ENCODE data around the gene ERC1. TPM values are rescaled to one million over a fixed set of nuclear protein-coding genes. Genes with fewer than 3 reads are reported as not detected.

ERC1 gene
- total RNA-seq, 1 experiment from 2014 or later, result 18.1 TPM

DNA sequence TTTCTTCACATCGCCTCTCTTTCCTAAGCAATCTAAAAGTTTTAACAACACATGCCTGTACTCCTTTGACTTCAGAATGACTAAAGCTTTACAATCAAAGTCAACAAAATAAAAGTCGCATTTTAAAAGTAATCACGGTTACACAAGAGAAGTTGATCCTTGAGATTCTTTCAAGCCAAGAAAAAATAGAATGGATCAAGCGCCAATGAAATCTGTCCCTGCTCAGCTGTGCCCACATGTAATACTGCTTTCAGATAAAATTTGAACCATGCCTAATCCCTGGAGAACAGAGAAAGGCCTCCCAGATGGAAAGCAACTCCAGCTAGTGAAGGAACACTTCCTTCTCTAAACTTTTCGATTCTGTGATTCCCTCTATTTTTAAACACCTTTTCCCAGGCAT is 490.3 kb downstream of the ERC1 start:
- DNase-seq (ENCODE audit: low read depth), result no peak

DNA sequence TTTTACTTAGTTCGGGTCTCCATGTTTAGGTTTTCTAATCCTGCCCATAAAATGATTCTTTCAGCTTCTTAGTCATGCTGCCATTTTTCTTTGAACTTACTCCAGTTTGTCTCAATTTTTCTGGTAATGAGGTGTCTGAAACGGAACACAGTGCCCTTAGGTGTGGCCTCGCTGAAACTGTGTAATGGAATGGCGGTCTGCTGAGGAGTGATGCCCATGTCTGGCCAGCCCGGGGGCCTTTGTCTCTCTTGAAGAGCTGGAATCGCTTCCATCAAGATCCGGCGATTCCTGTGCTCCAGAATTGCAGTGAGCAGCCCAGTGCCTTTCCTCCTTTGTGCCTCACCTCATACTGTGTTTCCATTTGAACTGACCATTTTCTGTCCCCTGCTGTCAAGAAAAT is 490.9 kb downstream of the ERC1 start:
- no peak for DNase-seq (ENCODE audit: low read depth)

DNA sequence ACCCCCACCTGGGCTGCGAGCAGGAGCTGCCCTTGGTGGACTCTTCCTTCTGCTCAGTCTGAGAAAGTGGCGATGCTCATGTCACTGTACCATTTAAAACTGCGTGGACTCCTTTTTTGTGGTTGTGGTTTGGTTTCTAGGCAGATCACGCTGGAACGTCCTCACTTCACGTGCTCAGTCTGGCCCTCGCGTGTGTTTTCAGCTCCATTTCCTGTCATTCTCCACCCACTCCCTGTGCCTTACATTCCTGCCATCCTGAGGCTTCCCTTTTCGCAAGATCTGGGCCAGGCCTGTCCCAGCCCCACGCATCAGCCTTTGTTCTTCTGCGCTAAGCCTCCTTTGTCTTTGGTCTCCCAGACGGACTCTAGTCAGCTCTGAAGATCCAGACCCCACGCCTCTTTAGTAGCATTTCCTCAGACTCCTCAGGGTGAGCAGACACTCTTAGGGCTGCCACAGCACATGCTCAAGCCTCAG is 497.9 kb downstream of the ERC1 start:
- DNase-seq (ENCODE audit: low read depth), result peak; percentile 37

DNA sequence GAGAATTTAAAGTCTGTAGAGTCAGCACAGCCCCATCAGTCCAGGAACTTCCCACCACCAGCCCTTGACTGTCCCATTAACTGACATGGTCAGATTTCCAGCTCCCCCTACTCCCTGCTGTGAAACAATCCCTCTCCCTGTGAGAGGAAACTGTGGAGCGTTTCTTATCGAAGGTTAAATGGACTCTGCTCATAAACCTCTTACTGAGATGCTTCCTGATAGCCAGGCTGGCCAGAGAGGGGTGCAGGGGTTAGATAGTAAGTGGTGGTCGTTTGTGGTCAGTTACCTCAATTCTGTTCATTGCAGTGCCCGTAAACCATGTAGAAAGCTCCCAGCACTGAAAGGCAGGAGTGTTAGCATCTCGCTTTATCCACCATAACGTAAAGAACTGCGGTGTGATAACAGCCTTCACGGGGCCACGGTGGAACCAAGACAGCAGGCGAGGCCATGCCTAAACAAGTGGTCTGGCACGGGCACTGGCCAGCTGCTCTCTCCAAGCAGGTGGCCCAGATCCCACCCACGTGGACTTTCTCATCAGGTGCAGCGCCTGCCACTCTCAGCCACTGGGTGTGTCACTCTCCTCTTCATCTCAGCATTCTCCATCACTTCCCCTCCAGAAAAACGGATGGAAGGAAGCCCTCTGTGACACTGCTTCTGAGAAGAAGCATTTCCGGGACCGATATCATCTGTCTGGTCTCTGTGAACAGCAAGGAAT is 501.1 kb downstream of the ERC1 start:
- no peak for DNase-seq (ENCODE audit: low read depth)

DNA sequence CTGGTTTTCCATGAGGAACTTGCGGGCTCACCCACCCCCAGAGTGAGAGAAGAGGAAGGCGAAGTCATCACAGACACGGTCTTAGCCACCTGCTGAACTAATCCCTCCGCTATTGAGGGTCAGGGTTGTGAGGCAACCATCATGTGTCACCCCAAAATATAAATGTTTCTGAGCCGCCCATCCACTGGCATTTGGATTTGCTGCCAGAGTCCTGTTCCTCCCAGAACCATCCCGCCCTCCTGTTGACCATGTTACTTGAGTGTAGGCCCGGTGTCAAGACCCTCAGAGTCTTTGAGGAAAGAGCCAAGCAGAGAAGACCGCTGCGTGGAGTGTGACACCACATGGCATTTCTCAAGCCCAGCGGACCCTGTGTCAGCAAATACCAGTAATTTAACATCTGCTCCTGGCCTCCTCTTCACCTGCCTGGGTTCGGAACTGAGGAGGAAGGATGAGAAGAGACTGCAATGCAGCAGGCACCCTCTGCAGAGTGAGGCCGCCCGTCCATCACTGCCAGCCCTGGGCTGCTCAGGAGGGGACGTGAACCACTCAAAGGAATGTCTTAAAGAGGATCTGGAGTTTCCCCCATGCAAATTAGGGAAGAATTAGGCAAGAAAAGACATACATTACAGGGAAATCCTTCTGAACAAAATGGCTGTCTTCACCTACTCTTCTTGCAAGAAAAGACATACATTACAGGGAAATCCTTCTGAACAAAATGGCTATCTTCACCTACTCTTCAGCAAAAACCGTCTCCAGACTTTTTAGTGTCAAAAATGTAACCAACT is 502.9 kb downstream of the ERC1 start:
- no peak for DNase-seq (ENCODE audit: low read depth)

DNA sequence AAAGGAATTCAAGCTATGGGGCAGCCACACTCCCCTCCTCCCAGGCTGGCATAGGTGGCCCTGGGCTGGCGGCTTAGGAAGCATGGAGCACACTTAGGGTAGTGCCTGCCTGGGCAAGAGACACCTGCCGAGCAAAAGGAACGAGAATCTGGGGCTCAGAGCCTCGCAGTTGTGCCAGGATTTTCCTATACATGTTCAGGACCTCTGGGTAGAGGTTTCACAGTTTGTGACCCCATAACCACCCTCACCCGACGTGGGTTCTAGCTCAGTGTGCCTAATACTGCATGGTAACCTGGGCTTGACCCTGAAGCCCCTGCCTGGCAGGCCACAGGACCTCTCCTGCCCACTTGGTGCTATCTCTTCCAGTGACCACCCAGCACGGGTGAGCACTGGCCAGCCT is 503.8 kb downstream of the ERC1 start:
- no peak for DNase-seq (ENCODE audit: low read depth)

DNA sequence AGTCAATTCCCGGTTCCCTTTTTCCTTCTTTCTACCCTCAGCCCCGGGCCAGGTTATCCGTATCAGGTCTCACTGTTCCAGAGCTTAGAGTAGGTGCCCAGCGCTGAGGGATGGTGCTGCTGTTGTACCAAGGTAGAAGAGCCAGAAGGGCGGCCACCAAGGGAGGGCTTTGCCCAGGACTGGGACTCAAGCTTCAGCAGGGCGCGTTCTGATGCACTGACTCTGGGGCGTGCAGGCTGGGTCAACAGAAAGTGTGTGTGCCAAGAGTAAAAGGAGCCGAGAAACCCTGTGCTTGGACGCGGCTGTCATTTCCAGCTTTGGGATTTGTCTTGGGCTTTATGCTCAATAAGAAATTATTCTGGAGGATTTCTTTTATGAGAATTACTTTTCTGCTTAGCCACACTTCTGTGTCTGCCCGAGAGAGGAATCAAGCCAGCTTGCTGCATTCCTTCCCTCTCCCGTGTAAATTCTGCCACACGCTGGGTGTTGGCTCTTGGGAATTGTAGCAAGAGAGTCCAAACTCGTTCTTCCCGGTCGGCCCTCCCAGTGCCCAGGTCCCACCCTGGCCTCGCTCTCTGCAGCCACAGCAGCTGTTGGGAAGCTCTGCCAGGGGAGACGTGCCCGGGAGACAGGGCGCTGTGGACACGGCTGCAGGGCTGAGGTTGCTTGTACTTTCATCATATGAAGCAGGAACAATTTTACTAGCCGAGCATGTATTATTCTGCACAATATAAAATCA is 505.3 kb downstream of the ERC1 start:
- no peak for DNase-seq (ENCODE audit: low read depth)

DNA sequence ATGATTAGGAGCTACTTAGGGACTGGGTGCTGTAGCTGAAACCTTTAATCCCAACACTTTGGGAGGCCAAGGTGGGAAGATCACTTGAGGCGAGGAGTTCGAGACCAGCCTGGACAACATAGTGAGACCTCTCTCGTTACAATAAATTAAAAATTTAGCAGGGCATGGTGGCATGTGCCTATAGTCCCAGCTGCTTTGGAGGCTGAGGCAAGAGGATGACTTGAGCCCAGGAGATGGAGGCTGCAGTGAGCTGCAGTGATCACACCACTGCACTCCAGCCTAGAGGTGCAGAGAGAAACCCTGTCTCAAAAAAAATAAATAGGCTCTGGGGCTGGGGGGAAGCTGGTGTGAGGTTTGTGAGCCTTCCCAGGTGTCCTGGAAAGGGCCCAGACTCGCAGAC is 506.1 kb downstream of the ERC1 start:
- no peak for DNase-seq (ENCODE audit: low read depth)

DNA sequence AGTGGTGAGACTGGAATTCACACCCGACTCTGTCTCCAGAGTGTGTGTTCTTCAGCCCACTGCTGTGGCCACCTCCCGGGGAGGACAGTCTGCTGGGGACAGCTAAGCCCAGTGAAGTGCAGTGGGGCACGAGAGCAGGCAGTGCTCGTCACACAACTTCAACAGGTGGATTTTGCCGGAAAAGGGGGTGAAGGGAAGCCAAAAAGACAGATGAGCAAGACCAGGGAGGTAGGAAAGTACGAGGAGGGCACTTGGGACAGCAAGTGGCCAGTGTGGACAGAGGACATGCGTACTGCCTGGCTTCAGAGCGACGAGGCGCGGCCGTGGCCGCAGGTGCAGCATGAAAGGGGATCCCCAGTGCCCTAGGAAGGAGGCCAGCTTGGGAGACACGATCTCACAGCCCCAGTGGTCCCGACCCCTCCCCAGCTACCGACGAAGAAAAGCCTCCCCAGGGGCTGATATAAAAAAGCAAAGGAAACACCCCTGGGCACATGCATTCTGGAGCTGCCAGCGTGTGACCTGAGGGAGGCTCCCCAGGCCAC is 507.2 kb downstream of the ERC1 start:
- DNase-seq (ENCODE audit: low read depth), result no peak

DNA sequence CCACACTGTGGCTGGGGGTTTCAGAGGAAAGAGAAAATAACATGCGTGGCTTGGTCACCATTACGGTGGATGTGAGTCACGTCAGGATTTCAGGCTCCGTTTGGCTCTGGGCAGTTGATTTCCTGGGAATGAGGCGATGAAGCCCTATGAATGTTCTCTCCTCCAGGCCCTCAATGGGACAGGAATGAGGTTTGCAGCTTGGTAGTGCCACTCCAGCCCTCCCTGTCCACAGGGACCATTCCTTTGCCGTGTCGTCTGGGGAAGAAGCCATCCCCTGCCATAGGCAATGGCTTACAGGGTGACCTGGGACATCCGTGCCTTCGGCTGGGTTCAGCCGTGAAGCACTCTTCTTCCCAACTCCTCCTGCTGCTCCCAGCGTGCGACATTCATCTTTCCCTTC is 508.3 kb downstream of the ERC1 start:
- DNase-seq (ENCODE audit: low read depth), result no peak

DNA sequence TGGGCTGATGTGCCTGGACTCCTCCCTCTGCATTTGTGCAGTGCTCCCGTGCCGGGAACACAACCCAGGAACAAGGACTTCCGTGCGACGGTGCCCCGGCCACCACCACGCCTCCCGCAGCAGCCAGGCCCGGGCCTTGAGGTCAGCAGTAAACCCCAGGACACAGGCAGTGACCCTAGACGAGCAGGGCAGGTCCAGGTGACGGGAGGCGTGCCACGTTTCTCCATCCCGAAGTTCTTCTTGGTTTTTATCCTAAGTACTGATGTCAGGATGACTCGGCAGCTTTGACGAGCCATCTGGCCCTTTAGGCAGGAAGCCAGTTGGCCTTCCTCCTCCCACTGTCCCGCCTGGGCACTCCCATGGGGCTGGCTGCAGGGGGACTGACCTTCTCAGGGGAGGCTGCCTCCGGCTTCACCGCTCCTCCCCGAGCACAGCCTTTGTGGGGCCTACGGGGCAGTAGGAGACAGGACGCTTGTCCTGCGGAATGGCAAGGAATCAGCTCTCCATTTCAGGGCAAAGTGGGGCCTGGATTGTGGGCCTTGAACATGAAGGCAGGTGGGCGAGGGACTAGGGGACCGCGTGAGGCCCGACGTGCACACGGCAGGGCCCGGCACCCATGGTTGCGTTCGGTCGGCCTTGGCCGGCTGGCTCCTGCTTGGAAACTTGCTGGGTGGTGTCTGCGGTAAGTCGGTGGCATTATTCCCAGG is 509.2 kb downstream of the ERC1 start:
- DNase-seq (ENCODE audit: low read depth), result peak; percentile 39

DNA sequence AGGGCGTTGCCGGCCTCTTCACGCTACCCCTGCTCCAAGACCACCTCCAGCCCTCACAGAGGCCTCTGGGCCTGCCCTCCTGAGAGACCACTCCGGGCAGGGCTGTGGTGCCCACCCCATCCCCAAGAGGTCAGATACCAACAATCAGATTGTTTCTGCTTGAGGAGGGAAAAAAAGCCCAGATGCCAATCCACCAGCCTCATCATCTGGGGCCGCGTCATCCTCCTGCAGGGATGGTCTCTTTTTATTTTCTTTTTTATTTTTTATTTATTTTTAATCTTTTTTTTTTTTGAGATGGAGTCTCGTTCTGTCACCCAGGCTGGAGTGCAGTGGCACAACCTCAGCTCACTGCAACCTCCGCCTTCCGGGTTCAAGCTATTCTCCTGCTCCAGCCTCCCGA is 510.0 kb downstream of the ERC1 start:
- DNase-seq (ENCODE audit: low read depth), result no peak

DNA sequence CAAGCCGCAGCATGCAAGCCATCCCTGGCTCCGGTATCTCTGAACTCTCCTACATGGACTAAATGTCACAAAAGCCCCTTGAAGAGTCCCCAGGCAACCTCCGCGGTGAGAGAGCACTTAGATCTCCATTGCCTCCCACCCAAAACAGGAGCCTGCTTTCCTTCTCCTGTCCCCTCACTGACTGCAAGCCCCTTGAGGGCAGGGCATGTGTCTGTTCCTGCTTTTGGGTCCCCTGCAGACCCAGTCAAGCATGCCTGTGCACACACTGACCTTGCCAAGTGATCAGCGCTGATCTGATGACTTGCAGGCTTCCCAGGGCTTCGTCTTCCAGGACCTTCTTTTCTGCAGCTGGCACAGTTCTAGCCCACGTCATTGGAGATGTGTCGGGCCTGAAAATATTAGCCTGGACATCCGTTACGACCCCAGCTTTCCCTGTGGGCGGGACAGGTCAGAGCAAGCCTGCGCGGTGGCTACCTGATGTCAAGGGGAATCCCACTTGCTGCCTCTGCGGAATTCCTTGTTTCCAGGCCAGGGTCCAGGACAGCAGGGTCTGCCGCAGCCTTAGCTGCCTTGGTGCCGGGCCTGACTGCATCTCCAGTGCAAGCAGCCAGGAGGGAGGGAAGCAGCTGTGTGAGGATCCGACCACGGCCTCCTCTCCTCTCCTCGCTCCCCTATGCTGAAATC is 510.8 kb downstream of the ERC1 start:
- no peak for DNase-seq (ENCODE audit: low read depth)

DNA sequence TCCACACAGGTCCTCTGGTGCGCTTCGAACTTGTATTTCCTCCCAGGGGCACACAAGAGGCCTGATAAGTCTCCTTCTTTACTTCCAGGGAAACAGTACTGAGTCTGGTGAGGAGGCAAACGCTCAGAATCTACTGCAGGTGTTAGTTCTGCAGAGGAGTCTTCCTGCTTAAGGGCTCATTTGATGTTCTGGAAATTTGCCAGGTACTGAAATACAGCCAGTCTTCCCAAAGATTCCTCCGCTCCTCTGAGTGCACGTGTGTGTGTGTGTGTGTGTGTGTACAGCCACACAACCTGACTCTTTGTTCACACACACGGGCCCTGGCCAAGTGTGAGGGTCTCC is 511.3 kb downstream of the ERC1 start:
- no peak for DNase-seq (ENCODE audit: low read depth)

DNA sequence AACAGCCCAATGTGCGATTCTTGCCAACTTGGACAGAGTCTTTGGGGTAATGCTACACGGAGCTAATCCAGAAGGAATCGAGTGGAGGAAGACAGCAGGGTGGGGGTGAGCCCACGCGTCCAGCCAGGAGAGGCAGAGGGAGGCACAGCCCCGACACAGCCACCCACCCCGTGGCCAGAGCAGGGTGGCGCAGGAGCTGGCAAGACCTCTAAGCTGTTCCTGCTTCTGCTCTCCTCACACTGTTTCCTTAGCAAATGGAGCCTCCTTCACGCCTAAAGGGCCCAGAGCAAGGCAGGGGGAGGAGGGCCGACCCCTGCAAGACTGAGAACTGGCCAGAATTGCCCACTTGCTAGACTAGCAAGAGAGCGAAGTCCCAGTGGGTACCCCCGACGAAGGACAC is 511.8 kb downstream of the ERC1 start:
- no peak for DNase-seq (ENCODE audit: low read depth)

DNA sequence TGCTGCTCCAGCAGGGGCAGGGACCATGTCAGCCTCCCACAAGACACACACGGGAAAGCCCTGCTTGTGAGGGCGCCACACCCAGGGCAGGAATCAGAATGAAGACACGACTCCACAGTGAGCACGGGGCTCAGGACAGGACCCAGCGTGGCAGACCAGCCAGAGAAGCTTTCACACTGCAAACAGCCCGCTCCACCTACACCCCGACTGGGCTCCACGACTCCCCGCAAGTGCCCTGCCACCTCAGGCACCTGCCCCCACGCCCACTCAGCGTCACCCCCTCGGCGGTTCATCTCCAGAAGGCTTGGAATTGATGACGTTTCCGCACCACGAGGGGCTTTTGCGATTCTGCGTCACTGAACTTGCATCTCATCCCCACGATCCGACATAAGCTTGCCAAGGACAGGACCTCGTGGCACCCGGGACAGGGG is 512.3 kb downstream of the ERC1 start:
- DNase-seq (ENCODE audit: low read depth), result no peak

DNA sequence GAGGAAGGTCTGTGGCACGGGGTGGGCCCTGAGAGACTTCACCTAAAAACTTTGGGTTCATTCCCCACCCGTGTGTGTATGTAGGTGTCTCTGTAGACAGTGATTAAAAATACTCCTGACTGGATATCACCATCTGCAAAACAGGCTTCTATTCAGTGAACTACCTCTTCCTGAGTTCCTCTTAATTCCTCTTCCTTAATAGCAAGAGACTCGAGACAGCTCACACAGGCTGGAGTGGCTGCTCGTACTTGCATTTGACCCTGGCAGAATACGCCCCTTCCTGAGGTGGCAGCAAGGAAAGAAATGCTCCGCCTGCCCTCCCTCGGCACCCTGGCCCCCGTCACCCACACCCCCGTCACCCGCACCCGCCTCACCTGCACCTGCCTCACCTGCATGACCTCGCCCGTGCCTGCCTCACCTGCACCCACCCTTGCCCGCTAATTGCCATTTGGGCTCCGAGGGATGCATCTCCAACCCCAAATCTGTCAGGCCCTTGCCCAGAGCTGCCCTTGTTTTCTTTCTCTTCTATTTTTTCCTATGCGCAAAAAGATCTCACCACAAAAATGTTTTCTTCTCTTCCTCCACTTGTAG is 513.4 kb downstream of the ERC1 start:
- DNase-seq (ENCODE audit: low read depth), result no peak

DNA sequence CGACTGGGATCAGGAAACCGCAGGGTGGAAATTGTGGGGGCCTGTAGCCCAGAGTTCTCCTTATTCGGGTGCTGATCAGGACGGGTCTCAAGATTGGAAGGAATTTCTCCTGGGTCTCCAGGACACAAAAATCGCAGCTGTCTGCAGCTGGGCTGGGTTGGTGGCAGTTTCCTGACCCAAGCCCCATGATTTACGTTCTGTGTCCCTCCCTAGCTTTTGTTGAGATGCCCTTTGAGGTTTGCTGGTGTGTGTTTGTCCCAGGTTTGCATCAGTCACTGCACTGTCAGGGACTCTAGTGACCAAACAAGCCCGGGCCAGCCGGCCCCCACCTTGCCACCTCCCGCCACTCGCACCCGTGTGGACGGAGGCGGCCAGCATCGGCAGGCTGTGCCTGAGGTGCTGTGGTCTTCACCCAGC is 513.9 kb downstream of the ERC1 start:
- DNase-seq (ENCODE audit: low read depth), result no peak

DNA sequence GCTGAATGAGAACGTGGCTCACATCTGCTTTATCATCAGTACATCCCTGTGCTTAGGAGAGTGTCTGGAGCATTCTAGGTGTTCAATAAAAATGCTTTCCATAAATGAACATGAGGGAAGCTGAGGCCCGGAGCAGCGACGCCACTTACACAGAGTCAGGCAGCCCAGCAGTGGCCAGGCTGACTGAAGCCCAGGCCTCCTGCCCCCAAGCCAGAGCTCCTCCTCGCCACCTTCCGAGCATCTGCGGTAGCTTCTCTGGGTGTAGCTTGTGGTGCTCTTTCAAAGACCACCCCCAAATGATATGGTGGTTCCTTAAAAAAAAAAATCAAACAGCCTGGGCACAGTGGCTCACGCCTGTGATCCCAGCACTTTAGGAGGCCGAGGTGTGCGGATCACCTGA is 514.6 kb downstream of the ERC1 start:
- DNase-seq (ENCODE audit: low read depth), result no peak

DNA sequence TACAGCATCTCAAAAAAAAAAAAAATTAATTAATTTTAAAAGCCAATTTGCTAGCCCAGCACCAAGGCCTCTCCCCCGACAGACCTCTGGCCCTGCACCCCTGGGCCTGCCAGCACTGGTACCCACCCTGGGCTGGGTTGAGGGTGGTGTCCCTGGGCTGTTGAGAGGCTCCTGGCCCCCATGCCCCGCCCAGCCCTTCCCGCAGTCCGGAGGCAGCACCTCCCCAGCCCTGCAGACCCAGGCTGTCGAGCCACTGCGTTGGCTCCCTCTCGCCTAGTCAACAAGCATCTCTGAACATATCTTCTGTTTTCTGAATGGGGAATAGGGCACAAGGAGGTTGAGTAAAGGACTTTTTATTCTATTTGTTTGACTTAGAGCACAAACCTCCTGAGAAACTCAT is 516.3 kb downstream of the ERC1 start:
- no peak for DNase-seq (ENCODE audit: low read depth)

Measured in Daoy (cell line).